PFSK-1 (cell line): ENCODE data around the gene GARIN5A.

Source experiments
- FOXP2 ChIP-seq: optimal IDR thresholded peaks from 2 replicates; pipeline ENCODE3; 2011; ENCODE audit warnings: borderline replicate concordance, control low read depth, inconsistent platforms; ENCODE audit not compliant: insufficient read depth; ENCODE audit errors: extremely low read length, extremely low read depth
- POLR2AphosphoS5 ChIP-seq: IDR thresholded peaks from 2 replicates; pipeline ENCODE4 v1.6.1; 2012; ENCODE audit warnings: low read depth, mild to moderate bottlenecking, control low read depth, low read length, moderate library complexity
- SIN3A ChIP-seq: IDR thresholded peaks from 2 replicates; pipeline ENCODE4 v1.6.1; 2012; ENCODE audit warnings: mild to moderate bottlenecking, low read length, moderate library complexity, borderline replicate concordance; ENCODE audit not compliant: insufficient read depth
- TAF1 ChIP-seq: IDR thresholded peaks from 2 replicates; pipeline ENCODE4 v1.6.1; 2012; ENCODE audit warnings: low read length, control low read depth, borderline replicate concordance; ENCODE audit not compliant: insufficient read depth
- TF ChIP-seq, protein P1 (sequence below), 2 experiments: IDR thresholded peaks; 2 replicates each; pipeline versions ENCODE4 v1.6.1 to v1.8.0; 2011 to 2012; ENCODE audit warnings: low read depth in 2 of 2, low read length in 2 of 2, control low read depth in 1 of 2, inconsistent platforms in 1 of 2, mild to moderate bottlenecking in 1 of 2, moderate library complexity in 1 of 2; ENCODE audit not compliant: insufficient read depth in 1 of 2

The GARIN5A gene

DNA sequence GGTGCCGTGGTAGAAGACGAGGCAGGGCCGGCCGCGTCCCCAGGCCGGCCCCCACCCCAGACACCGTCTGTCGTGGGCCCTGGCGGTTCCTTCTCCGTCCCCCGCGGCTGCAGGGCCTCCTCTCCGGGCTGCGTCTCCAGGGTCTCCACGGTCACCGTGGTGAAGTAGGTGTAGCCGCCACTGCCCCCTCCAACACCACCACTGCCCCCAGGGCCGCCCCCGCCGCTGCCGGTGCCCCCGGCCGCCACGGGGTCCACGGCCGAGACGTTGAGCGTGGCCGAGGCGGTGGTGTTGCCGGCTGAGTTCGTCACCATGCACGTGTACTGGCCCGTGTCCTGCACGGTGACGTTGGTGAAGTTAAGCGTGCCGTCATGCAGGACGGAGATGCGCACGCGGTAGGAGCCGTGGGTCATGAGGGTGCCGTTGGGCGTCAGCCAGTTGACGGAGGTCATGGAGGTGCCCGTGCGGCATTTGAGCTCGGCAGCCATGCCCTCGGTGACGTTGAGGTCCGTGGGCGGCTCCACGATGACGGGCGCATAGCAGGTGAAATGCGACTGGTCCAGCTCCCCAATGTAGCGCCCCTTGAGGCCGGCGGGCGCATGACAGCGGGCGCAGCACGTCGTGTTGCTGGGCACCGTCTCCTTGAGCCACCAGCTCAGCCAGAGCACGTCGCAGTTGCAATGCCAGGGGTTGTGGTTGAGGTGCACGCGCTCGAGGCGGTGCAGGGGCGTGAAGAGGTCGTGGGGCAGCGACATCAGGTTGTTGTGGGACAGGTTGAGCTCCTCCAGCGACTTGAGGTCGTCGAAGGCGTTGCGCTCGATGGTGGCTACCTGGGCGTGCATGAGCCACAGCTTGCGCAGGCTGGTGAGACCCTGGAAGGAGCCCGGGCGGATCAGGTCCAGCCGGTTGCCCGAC lies 41.7 kb upstream of the GARIN5A start:
- TF ChIP-seq, protein P1, sequence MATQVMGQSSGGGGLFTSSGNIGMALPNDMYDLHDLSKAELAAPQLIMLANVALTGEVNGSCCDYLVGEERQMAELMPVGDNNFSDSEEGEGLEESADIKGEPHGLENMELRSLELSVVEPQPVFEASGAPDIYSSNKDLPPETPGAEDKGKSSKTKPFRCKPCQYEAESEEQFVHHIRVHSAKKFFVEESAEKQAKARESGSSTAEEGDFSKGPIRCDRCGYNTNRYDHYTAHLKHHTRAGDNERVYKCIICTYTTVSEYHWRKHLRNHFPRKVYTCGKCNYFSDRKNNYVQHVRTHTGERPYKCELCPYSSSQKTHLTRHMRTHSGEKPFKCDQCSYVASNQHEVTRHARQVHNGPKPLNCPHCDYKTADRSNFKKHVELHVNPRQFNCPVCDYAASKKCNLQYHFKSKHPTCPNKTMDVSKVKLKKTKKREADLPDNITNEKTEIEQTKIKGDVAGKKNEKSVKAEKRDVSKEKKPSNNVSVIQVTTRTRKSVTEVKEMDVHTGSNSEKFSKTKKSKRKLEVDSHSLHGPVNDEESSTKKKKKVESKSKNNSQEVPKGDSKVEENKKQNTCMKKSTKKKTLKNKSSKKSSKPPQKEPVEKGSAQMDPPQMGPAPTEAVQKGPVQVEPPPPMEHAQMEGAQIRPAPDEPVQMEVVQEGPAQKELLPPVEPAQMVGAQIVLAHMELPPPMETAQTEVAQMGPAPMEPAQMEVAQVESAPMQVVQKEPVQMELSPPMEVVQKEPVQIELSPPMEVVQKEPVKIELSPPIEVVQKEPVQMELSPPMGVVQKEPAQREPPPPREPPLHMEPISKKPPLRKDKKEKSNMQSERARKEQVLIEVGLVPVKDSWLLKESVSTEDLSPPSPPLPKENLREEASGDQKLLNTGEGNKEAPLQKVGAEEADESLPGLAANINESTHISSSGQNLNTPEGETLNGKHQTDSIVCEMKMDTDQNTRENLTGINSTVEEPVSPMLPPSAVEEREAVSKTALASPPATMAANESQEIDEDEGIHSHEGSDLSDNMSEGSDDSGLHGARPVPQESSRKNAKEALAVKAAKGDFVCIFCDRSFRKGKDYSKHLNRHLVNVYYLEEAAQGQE (IDR thresholded peaks at IDR 0.05; ENCODE audit: insufficient read depth in 1 of 2, low read depth in 2 of 2, low read length in 2 of 2): no peak
- no peak for TF ChIP-seq SIN3A
- TF ChIP-seq FOXP2: no peak
- TF ChIP-seq POLR2AphosphoS5: no peak
- TF ChIP-seq TAF1: no peak

DNA sequence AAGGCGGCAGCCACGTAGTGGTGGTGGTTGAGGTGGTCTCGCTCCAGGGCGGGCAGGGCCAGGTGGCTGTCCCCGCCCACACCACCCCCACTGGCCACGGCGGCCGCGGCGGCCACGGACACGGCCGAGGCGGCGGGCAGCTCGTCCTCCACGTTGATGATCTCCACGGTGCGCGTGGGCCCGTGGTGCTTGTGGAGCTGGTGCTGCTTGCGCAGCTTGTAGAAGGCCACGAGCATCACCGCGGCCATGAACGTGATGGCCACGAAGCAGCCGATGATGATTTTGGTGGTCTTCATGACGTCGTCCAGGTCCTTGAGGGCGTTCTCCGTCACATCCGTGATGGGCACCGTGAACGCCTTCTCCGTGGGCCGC lies 41.0 kb upstream of the GARIN5A start:
- TF ChIP-seq, protein P1 (IDR thresholded peaks at IDR 0.05; ENCODE audit: insufficient read depth in 1 of 2, low read depth in 2 of 2, low read length in 2 of 2): no peak
- TF ChIP-seq SIN3A (no peak), POLR2AphosphoS5 (no peak), TAF1 (no peak), FOXP2 (no peak)

DNA sequence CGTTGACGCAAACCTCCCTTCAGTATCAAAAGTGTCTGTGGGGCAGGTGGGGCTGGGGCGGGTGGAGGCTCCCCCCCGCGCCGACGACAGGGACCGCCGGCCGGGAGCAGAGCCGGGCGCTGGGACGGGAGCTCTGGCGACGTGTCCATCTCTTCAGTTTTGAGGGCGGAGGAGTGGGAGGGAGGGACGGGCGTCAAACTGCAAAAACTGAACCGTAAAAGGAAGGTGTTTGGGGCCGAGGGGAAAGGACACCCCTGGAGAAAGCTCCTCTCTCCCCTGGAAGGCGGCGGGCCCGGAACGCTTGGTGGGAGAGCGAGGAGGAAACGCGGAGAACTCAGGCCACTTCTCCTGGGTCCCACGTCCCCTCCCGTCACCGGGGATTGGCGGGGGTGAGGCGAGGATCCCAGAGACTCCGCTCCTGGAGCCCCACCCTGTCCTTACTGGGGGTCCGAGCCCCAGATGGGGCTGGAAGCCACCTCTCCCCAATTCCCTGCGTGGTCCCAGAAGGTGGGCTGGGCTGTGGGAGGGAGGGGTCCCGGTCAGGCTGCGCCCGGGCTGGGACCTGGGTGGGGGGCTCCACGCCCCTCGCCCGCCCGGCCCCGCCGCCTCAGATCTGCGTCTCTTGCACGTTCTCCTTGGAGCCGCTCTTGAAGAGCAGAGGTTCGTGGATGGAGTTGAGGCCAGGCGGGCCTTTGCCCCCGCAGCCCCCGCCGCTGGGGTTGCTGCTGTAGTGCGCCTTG lies 40.5 kb upstream of the GARIN5A start:
- TF ChIP-seq TAF1 (no peak), SIN3A (no peak), POLR2AphosphoS5 (no peak), FOXP2 (no peak)
- TF ChIP-seq, protein P1 (IDR thresholded peaks at IDR 0.05; ENCODE audit: insufficient read depth in 1 of 2, low read depth in 2 of 2, low read length in 2 of 2): no peak

DNA sequence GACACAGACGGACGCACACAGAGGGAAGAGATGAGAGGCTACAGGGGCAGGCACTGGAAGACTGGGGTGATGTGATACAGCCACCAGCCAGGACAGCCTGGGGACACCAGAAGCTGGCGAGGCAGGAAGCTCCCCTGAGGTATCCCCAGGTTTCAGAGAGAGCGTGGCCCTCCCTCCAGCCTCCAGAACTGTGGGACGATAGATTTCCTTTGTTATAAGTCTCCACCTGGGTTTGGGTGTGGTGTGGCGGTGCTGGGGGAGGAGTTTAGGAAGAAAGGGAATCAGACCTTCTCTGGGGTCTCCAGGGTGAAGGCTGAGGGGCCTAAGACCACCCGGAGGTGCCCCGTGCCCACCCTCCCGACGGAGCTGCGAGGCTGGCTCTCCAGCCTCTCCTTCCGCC lies 39.8 kb upstream of the GARIN5A start:
- TF ChIP-seq POLR2AphosphoS5 (no peak), TAF1 (no peak), FOXP2 (no peak)

DNA sequence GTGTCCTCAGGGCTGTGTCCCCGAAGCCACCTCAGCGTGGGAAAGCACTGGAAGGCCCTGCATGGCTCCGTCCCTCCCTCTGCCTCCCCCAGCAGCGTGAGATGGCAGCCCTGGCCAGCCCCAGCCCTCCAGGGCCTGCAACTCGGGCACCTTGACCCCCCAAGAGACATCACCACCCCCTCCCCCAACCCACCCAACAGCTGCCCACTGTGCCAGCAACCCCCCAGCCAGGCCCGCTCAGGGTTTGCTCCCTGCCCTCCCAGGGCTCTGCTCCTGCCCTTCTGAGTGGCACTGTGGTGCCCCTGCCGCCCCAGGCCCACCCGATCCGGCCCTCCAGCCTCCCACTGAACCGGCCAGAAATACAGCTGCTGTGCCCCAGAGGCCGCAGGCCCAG lies 38.5 kb upstream of the GARIN5A start:
- TF ChIP-seq SIN3A (no peak), FOXP2 (no peak), TAF1 (no peak)
